Measurements from ENCODE around the gene CAMK2D.

GRCh38 chr4:113741956-113742355, 19.6 kb downstream of the CAMK2D start:
- no peak for TF ChIP-seq CTCF (IDR thresholded peaks at IDR 0.05)
- no peak for TF ChIP-seq POLR2AphosphoS5 (IDR thresholded peaks at IDR 0.05; ENCODE audit: insufficient read depth in 1 of 2, low read depth in 1 of 2)
- no peak for TF ChIP-seq POLR2A (IDR thresholded peaks at IDR 0.05)
